ENCODE data around the gene ACO2. TPM values are rescaled to one million over a fixed set of nuclear protein-coding genes. Genes with fewer than 3 reads are reported as not detected.
"Not testable (repeated sequence)": the region's sequence is repeated elsewhere in the genome, so short reads cannot be mapped to it uniquely, and the experiment has no call there.

The ACO2 gene
- total RNA-seq, 2 experiments from 2014 or later: 69.9 to 72.2 TPM

DNA sequence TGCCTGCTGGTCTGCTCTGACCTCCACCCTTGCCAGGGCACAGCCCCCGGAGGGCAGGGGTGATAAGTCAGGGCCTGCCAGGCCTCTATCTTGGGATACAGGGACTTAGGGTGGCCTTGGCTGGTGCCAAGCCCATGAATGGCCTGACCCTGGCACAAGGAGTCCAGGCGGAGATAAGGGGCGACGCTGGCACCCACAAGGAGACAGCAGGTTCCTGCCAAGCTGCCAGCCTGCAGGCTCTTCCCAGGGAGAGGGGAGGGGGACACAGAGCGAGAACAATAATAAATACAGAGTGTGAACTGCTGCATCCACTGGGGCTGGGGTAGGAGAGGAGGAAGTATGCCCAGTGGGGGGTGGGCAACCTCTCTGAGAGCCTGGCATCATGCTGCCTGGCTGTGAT is 92.9 kb downstream of the ACO2 start:
- Mint-ChIP-seq H3K36me3 (ENCODE audit: low read depth) (no peaks in the 10 kb centered on the region), H3K4me3 (no peak overlapping the region), H3K27ac (no peak overlapping the region), H3K4me1 (peaks cover 14% of the 10 kb centered on the region), H3K27me3 (peaks cover 34% of the 10 kb centered on the region), H3K9me3 (no peaks in the 10 kb centered on the region)
- DNase-seq: no peak
- POLR2A ChIA-PET: no interaction called here
- CTCF ChIA-PET: no interaction called here

DNA sequence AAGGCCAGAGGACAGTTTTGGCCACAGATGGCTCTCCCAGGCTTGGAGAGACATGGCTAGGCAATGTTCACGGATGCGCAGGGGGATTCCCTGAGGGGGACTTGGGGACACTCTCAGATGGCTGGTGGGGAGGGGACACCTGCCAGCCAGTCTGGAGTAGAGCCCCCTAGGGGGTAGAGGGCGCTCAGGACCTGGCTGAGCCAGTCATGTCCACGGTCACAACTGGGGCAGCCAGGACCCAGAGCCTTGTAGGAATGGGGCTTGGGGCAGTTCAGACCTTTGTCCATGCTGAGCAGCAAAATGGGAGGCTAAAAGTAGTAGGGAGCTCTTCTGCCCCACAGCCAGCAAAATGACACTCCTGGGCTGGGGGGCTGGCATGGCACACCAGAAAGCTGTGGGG is 93.5 kb downstream of the ACO2 start:
- peaks cover 12% of the 10 kb centered on the region for H3K4me1 Mint-ChIP-seq
- H3K27ac Mint-ChIP-seq: no peak overlapping the region
- H3K9me3 Mint-ChIP-seq: no peaks in the 10 kb centered on the region
- ChIA-PET CTCF (no interaction called here), POLR2A (no interaction called here)
- H3K36me3 Mint-ChIP-seq (ENCODE audit: low read depth): no peaks in the 10 kb centered on the region
- no peak for DNase-seq
- H3K27me3 Mint-ChIP-seq: peaks cover 32% of the 10 kb centered on the region
- H3K4me3 Mint-ChIP-seq: no peak overlapping the region

DNA sequence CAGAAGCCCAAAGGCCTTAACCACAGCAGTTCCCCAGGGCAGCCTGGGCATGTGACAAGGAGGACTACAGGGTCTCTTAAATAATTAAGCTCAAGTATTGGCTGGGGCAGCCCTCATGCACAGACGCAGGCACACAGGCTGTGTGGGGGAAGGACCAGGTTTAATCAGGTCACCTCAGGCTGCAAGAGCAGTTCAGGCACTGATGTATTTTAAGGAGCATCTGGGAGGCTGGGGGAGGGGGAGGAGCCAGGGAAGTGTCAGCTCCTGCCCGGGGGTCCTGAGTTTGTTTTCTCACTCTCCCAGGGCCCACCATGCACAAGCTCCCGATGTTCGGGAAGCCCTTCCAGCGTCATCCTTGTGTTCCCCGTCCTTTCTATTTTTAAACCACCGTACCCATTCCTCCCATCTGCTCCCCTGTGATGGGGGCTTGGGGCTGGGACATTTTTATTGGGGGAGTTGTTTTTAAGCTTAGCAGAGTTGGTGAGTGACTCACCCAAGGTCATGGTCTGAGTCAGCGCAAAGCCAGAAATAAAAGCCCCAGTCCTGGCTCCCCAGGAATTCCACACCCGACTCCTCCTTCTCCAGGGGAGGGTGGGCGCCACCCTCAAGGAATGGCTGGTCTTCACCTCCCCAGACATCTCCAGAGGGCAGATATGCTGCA is 94.3 kb downstream of the ACO2 start:
- H3K4me1 Mint-ChIP-seq: peaks cover 9% of the 10 kb centered on the region
- CTCF ChIA-PET: interaction anchor here (0.6 to 0.7 kb wide), 2 partner anchors 10 to 159 kb away, joined by 3 read pairs; no protein-coding TSS in a partner anchor
- POLR2A ChIA-PET: interaction anchor here (1.4 kb wide), 1 partner anchor 95 kb away, joined by 3 read pairs; the partner anchor contains the start of gene PHF5A

DNA sequence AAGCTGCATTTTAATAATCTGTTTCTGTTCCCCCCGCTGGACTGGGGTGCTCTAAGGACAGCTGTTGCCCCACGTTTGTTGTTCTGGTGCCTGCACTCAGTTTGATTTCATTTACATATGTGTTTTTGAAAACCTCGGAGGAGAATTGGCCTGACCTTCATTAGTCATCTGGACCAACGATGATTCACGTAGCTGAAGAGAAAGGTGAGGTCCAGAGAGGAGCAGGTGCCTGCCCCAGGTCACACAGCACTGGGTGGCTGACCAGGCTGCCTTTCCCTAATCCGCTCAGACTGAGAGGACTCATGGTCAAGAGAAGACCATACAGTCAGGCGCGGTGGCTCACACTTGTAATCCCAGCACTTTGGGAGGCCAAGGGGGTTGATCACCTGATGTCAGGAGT is 95.6 kb downstream of the ACO2 start:
- H3K27me3 Mint-ChIP-seq: peaks cover 27% of the 10 kb centered on the region

More for the DNA sequence above, 94.3 kb downstream of the ACO2 start:
- H3K27ac Mint-ChIP-seq: no peak overlapping the region
- peaks cover 28% of the 10 kb centered on the region for H3K27me3 Mint-ChIP-seq
- no peak for DNase-seq
- no peaks in the 10 kb centered on the region for H3K9me3 Mint-ChIP-seq
- no peaks in the 10 kb centered on the region for H3K36me3 Mint-ChIP-seq (ENCODE audit: low read depth)
- H3K4me3 Mint-ChIP-seq: no peak overlapping the region

DNA sequence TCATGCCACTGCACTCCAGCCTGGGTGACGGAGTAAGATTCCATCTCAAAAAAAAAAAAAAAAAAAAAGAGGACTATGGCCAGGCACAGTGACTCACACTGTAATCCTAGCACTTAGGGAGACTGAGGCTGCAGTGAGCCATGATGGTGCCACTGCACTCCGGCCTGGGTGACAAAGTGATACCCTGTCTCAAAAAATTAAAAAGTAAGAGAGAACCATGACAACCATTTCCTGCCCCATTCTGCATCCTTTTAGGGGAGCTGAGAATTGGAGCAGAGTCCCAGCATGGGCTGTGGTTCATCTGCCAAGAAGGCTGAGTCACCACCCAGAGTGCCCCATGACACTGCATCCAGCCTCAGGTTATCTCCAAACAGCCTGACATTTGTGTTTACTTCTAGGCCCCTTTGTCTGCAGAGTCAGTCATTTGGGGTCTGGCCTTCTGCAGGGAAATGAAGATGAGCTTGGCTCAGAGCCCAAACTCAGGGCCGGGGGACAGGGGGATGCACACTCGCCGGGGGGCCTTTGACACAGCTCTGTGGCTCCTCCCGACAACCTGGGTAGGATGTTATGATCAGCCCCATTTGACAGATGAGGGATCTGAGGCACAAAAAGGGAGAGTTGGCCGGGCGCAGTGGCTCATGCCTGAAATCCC is 96.6 kb downstream of the ACO2 start:
- peak; percentile 57 for DNase-seq
- Mint-ChIP-seq H3K4me3 (no peak overlapping the region), H3K4me1 (peaks cover 9% of the 10 kb centered on the region), H3K27ac (peak overlapping the region; percentile 50), H3K36me3 (ENCODE audit: low read depth) (no peaks in the 10 kb centered on the region), H3K9me3 (no peaks in the 10 kb centered on the region), H3K27me3 (peaks cover 21% of the 10 kb centered on the region)
- CTCF ChIA-PET: interaction anchor here (0.9 kb wide), 1 partner anchor 24 kb away, joined by 3 read pairs; the partner anchor contains the start of gene PMM1
- POLR2A ChIA-PET: interaction anchor here (1.0 to 1.5 kb wide), 3 partner anchors 24 to 56 kb away, joined by 3 to 5 read pairs (median 4); partner anchors contain the start of genes PMM1 and XRCC6

More for the DNA sequence above, 95.6 kb downstream of the ACO2 start:
- Mint-ChIP-seq H3K9me3 (no peaks in the 10 kb centered on the region), H3K4me1 (peaks cover 9% of the 10 kb centered on the region), H3K4me3 (no peak overlapping the region), H3K36me3 (ENCODE audit: low read depth) (no peaks in the 10 kb centered on the region), H3K27ac (no peak overlapping the region)
- no peak for DNase-seq
- ChIA-PET CTCF (interaction anchor here (0.9 kb wide), 1 partner anchor 25 kb away, joined by 3 read pairs; the partner anchor contains the start of gene PMM1), POLR2A (interaction anchor here (1.2 to 1.5 kb wide), 3 partner anchors 25 to 96 kb away, joined by 3 to 5 read pairs (median 4); partner anchors contain the start of genes PHF5A, PMM1 and XRCC6)

DNA sequence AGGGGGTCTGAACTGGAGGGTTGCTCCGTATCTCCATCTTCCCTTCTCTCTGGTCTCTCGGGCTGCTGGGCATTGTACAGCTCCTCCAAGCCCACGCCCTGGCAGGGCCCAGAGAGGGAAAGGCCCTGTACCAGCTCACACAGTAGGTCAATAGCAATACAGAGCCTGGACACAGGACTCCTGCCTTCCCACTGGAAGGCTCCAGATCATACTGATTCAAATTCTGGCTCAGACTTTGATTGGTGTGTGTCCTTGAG is 98.5 kb downstream of the ACO2 start:
- ChIA-PET POLR2A (interaction anchor here (2.4 kb wide), 1 partner anchor 22 kb away, joined by 7 read pairs; the partner anchor contains the start of gene PMM1), CTCF (interaction anchor here (1.1 to 1.5 kb wide), 2 partner anchors 9 to 23 kb away, joined by 3 to 5 read pairs; partner anchors contain the start of gene PMM1)
- peaks cover 9% of the 10 kb centered on the region for H3K4me1 Mint-ChIP-seq
- no peaks in the 10 kb centered on the region for H3K36me3 Mint-ChIP-seq (ENCODE audit: low read depth)
- no peak for DNase-seq
- H3K27ac Mint-ChIP-seq: no peak overlapping the region
- no peak overlapping the region for H3K4me3 Mint-ChIP-seq
- H3K27me3 Mint-ChIP-seq: peaks cover 7% of the 10 kb centered on the region
- no peaks in the 10 kb centered on the region for H3K9me3 Mint-ChIP-seq

DNA sequence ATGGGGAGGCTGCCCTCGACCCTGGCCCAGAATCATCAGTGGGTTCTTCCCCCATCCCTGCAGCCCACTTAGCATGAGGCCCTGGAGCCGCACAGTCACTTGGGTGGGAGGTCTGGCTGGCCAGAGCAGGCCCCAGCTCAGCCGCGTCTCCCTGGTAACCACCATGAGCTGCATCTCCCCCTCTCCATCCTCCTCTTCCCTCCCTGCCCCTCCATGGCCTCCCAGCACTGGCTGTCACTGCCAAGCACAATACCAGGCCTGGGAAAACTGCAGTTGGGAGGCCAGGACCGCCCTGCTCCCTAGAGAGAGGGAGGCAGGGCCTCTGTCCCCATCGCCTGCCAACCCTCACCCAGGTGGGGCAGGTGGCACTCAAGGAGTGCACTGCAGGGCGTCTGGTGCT is 99.9 kb downstream of the ACO2 start:
- ChIA-PET CTCF (interaction anchor here (1.5 kb wide), 1 partner anchor 21 kb away, joined by 5 read pairs; the partner anchor contains the start of gene PMM1), POLR2A (interaction anchor here (2.4 kb wide), 1 partner anchor 21 kb away, joined by 7 read pairs; the partner anchor contains the start of gene PMM1)
- peaks cover 2% of the 10 kb centered on the region for H3K27me3 Mint-ChIP-seq
- no peak for DNase-seq
- no peaks in the 10 kb centered on the region for H3K36me3 Mint-ChIP-seq (ENCODE audit: low read depth)
- no peak overlapping the region for H3K4me3 Mint-ChIP-seq
- no peaks in the 10 kb centered on the region for H3K9me3 Mint-ChIP-seq
- H3K4me1 Mint-ChIP-seq: peaks cover 9% of the 10 kb centered on the region
- H3K27ac Mint-ChIP-seq: no peak overlapping the region

DNA sequence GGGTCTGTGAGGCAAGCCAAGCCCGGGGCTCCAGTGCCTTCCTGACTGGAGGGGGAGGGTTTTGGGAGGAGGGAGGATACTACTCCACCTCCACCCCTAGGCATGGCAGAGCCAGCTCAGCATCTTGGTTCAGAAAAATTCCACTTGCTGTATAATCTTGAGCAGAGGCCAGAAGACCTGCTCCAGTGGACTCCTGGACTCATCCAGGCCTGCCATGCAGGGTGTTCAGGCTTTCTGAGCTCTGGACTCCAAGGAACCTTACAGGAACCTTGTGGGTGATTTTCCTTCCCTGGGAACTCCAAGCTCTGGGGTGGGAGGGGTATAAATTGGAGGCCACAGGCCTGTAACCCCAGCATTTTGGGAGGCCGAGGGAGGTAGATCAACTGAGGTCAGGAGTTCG is 101.3 kb downstream of the ACO2 start:
- no peak overlapping the region for H3K27ac Mint-ChIP-seq
- H3K4me1 Mint-ChIP-seq: peaks cover 5% of the 10 kb centered on the region
- no peaks in the 10 kb centered on the region for H3K9me3 Mint-ChIP-seq
- POLR2A ChIA-PET: interaction anchor here (1.0 to 1.3 kb wide), 2 partner anchors 19 to 35 kb away, joined by 3 to 4 read pairs; partner anchors contain the start of gene PMM1
- no peaks in the 10 kb centered on the region for H3K27me3 Mint-ChIP-seq
- H3K4me3 Mint-ChIP-seq: no peak overlapping the region
- no peaks in the 10 kb centered on the region for H3K36me3 Mint-ChIP-seq (ENCODE audit: low read depth)
- DNase-seq: no peak
- CTCF ChIA-PET: interaction anchor here (0.7 kb wide), 2 partner anchors 42 to 167 kb away, joined by 3 to 8 read pairs; no protein-coding TSS in a partner anchor

DNA sequence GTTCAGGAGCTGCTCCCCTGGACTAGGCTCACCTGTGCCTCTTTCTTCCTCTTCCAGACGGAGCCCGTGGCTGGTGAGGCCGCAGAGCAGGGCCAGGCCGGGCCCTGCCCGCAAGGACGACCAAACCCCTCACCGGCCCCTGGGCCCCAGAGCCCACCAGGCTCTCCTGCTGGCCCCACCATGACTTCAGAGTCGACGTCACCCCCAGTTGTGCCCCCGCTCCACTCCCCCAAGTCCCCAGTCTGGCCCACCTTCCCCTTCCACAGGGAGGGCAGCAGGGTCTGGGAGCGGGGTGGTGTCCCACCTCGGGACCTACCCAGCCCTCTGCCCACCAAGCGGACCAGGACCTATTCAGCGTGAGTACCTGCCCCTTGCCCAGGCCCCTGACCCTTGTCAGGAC is 102.9 kb downstream of the ACO2 start:
- no peak overlapping the region for H3K27ac Mint-ChIP-seq
- H3K9me3 Mint-ChIP-seq: no peaks in the 10 kb centered on the region
- no peak for DNase-seq
- H3K4me1 Mint-ChIP-seq: no peaks in the 10 kb centered on the region
- H3K27me3 Mint-ChIP-seq: no peaks in the 10 kb centered on the region
- H3K36me3 Mint-ChIP-seq (ENCODE audit: low read depth): peaks cover 4% of the 10 kb centered on the region
- ChIA-PET POLR2A (no interaction called here), CTCF (no interaction called here)
- H3K4me3 Mint-ChIP-seq: no peak overlapping the region

DNA sequence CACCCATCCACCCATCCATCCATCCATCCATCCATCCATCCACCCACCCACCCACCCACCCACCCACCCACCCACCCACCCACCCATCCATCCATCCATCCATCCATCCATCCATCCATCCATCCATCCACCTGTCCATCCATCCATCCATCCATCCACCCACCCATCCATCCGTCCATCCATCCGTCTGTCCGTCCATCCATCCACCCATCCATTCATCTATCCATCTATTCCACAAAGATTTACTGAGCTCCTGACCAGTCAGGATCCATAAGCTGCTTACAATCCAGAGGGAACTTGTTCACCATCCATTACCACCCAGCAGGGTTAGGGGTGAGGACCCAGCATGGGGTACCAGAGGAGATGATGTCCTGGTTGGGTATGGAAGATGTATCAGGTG is 103.4 kb downstream of the ACO2 start:
- H3K27me3 Mint-ChIP-seq; H3K4me3 Mint-ChIP-seq; H3K27ac Mint-ChIP-seq; H3K36me3 Mint-ChIP-seq (ENCODE audit: low read depth); H3K9me3 Mint-ChIP-seq; CTCF ChIA-PET; DNase-seq; H3K4me1 Mint-ChIP-seq: not testable (repeated sequence)
- POLR2A ChIA-PET: interaction anchor here (0.9 to 3.3 kb wide), 2 partner anchors 17 to 49 kb away, joined by 3 to 18 read pairs; partner anchors contain the start of genes PMM1 and XRCC6

DNA sequence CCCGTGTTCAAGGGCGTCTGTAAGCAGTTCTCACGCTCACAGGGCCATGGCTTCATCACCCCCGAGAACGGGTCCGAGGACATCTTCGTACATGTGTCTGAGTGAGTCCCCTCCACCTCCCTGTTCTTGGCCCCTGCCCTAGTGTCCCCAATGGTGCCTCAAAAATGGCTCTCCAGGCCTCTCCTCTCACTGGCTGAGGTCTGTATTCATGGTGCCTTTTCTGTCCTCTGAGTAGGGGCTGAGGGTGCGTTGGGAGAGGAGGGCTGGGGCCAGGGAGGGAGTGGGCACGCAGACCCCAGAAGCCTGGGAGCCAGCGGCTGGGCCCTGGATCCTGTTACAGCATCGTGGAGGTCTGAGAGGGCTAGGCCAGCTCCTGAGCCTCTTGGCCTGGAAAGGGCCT is 104.8 kb downstream of the ACO2 start:
- ChIA-PET CTCF (no interaction called here), POLR2A (interaction anchor here (3.3 kb wide), 1 partner anchor 16 kb away, joined by 18 read pairs; the partner anchor contains the start of gene PMM1)
- no peak overlapping the region for H3K27ac Mint-ChIP-seq
- no peaks in the 10 kb centered on the region for H3K9me3 Mint-ChIP-seq
- H3K36me3 Mint-ChIP-seq (ENCODE audit: low read depth): peaks cover 16% of the 10 kb centered on the region
- H3K4me1 Mint-ChIP-seq: no peaks in the 10 kb centered on the region
- DNase-seq: no peak
- no peak overlapping the region for H3K4me3 Mint-ChIP-seq
- H3K27me3 Mint-ChIP-seq: no peaks in the 10 kb centered on the region

DNA sequence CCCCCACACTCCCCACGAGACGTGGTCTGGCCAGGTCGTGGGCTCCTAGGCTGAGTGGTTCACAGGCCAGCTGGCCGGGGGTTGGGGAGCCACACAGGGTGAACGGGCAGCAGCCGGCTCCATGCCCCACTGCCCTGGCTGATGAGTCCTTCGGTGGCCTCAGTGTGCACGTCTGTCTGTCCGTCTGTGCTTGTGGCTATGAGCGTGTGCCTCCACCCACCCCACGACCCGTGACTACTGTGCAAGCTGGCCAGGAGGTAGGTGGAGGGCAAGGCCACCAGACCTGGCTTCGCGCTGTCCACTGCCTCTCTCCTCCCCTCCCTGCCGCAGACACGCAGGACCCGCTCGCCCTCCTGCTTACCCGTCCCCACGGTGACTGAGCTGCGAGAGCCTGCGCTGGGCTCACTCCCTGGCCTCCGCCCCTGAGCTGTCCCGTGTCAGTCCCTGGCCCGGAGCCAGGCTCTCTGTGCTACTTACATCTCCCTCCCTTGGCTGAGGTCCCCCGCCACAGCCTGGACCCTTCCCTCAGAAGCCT is 106.0 kb downstream of the ACO2 start:
- no peak overlapping the region for H3K27ac Mint-ChIP-seq
- no peak overlapping the region for H3K4me3 Mint-ChIP-seq
- H3K9me3 Mint-ChIP-seq: no peaks in the 10 kb centered on the region
- DNase-seq: no peak
- CTCF ChIA-PET: interaction anchor here (0.6 kb wide), 1 partner anchor 514 kb away, joined by 3 read pairs; no protein-coding TSS in a partner anchor
- peaks cover 16% of the 10 kb centered on the region for H3K36me3 Mint-ChIP-seq (ENCODE audit: low read depth)
- no peaks in the 10 kb centered on the region for H3K27me3 Mint-ChIP-seq
- POLR2A ChIA-PET: interaction anchor here (3.3 kb wide), 1 partner anchor 15 kb away, joined by 18 read pairs; the partner anchor contains the start of gene PMM1
- H3K4me1 Mint-ChIP-seq: no peaks in the 10 kb centered on the region

DNA sequence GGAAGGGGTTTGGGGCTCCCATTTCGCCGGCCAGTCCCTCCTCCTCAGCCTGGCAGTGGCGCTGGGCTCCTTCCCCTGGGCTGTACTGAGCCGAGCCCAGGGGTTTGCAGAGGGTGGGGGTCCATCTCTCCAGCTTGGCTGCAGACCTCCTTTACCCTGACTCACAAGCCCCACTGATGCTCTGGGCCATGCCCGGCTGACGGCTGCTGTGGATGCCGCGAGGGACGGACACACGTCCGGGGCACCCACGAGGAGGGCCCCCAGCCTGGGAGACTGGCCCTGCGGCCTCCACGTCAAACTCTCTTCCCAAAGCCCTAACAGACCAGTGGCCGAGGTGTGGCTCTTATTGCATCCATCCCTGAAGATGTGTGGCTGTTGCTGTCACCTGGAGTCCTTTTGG is 106.6 kb downstream of the ACO2 start:
- no peak for DNase-seq
- Mint-ChIP-seq H3K4me1 (peaks cover 6% of the 10 kb centered on the region), H3K9me3 (no peaks in the 10 kb centered on the region), H3K27ac (no peak overlapping the region), H3K36me3 (ENCODE audit: low read depth) (peaks cover 21% of the 10 kb centered on the region), H3K27me3 (no peaks in the 10 kb centered on the region), H3K4me3 (no peak overlapping the region)
- ChIA-PET CTCF (no interaction called here), POLR2A (interaction anchor here (3.3 kb wide), 1 partner anchor 14 kb away, joined by 18 read pairs; the partner anchor contains the start of gene PMM1)
